OCI-LY7 (cell line): ENCODE measurements around the gene SPX. TPM values are rescaled to one million over a fixed set of nuclear protein-coding genes. Genes with fewer than 3 reads are reported as not detected.

ENCODE experiments used
- BruUV-seq: library from RNA; stranded (reverse); fragments of 400-500 nt; replicated peaks from 2 replicates; lab custom pipeline; 2021; lab: Mats Ljungman, UMichigan
- CTCF ChIA-PET: fragments of 300-600 bp; sonication (Branson Sonifier 250); formaldehyde crosslinking; loops from one replicate; lab custom pipeline; 2022; ENCODE audit warnings: antibody characterized with exemption; ENCODE audit not compliant: unreplicated experiment; lab: Charles Lee
- POLR2A ChIA-PET: fragments of 300-600 bp; sonication (Branson Sonifier 250); formaldehyde crosslinking; loops from one replicate; lab custom pipeline; 2022; ENCODE audit warnings: antibody characterized with exemption; lab: Charles Lee
- DNase-seq: peaks from one replicate; pipeline ENCODE4 v3.0.0-alpha.2; 2015; ENCODE audit warnings: low spot score
- H2AFZ ChIP-seq: fragments of 200-600 bp; sonication (generic), shearing (Covaris generic); 2 replicates; pipeline ENCODE4 v1.6.1; 2014; ENCODE audit warnings: mild to moderate bottlenecking, antibody characterized with exemption, low read length, moderate library complexity
- H3K27ac ChIP-seq: fragments of 200-600 bp; sonication (generic); 2 replicates; pipeline ENCODE4 v1.5.1; 2014; ENCODE audit warnings: mixed run types, low read depth, mild to moderate bottlenecking, moderate library complexity, low read length, inconsistent platforms; ENCODE audit not compliant: poor library complexity, severe bottlenecking
- H3K36me3 ChIP-seq: fragments of 200-600 bp; sonication (generic); 2 replicates; pipeline ENCODE4 v1.6.1; 2014; ENCODE audit warnings: mild to moderate bottlenecking, antibody characterized with exemption, low read length, moderate library complexity, mixed read lengths; ENCODE audit not compliant: insufficient read depth
- H3K4me1 ChIP-seq: fragments of 200-600 bp; sonication (generic); 2 replicates; pipeline ENCODE4 v1.5.1; 2014; ENCODE audit warnings: mild to moderate bottlenecking, low read length; ENCODE audit not compliant: insufficient read depth, poor library complexity, severe bottlenecking
- H3K4me2 ChIP-seq: fragments of 200-600 bp; sonication (generic); 2 replicates; pipeline ENCODE4 v1.6.1; 2014; ENCODE audit warnings: mild to moderate bottlenecking, low read length
- H3K4me3 ChIP-seq: fragments of 200-600 bp; sonication (generic); 2 replicates; pipeline ENCODE4 v1.5.1; 2014; ENCODE audit warnings: mild to moderate bottlenecking, low read depth, low read length; ENCODE audit not compliant: poor library complexity, severe bottlenecking
- H3K79me2 ChIP-seq: fragments of 200-600 bp; sonication (generic); 2 replicates; pipeline ENCODE4 v1.6.1; 2016; ENCODE audit warnings: low read depth, mild to moderate bottlenecking, low read length, moderate library complexity, mixed read lengths; ENCODE audit not compliant: insufficient read depth
- H3K9me2 ChIP-seq: fragments of 200-600 bp; sonication (generic); 2 replicates; pipeline ENCODE4 v1.6.1; 2016; ENCODE audit warnings: mild to moderate bottlenecking, low read length, mixed read lengths; ENCODE audit not compliant: insufficient read depth
- H3K9me3 ChIP-seq: fragments of 200-600 bp; sonication (generic); 2 replicates; pipeline ENCODE4 v1.6.1; 2014; ENCODE audit warnings: mild to moderate bottlenecking, mixed run types, low read length, mixed read lengths
- H4K20me1 ChIP-seq: fragments of 200-600 bp; sonication (generic); 2 replicates; pipeline ENCODE4 v1.6.1; 2014; ENCODE audit warnings: mild to moderate bottlenecking, antibody characterized with exemption, low read length, moderate library complexity, mixed read lengths; ENCODE audit not compliant: insufficient read depth
- CTCF ChIP-seq: fragments of 200-600 bp; sonication (generic); conservative IDR thresholded peaks from 2 replicates; pipeline ENCODE4 v1.5.1; 2014; ENCODE audit warnings: mild to moderate bottlenecking, antibody characterized with exemption, low read length, moderate library complexity, mixed read lengths
- EZH2phosphoT487 ChIP-seq: fragments of 200-600 bp; sonication (generic); IDR thresholded peaks from 2 replicates; pipeline ENCODE4 v1.6.1; 2018; ENCODE audit warnings: low read depth, borderline replicate concordance, mild to moderate bottlenecking, mixed run types, antibody characterized with exemption, low read length, moderate library complexity, mixed read lengths
- intact Hi-C: fragments of 100-400 bp; cut with micrococcal nuclease; formaldehyde crosslinking; loops from one replicate; pipeline ENCODE4 v1.10.0; 2022; ENCODE audit not compliant: unreplicated experiment
- total RNA-seq, 2 experiments: library from RNA; depleted of rRNA in 1 of 2; stranded (reverse); fragments of >200 nt in 1 of 2; shearing (Covaris generic) in 1 of 2; gene quantifications; 2 replicates each; pipeline ENCODE4 v1.2.3, GENCODE V29; 2014 to 2022

Gene SPX
- total RNA-seq, 2 experiments from 2014 or later: 0.35 to 1.2 TPM

DNA sequence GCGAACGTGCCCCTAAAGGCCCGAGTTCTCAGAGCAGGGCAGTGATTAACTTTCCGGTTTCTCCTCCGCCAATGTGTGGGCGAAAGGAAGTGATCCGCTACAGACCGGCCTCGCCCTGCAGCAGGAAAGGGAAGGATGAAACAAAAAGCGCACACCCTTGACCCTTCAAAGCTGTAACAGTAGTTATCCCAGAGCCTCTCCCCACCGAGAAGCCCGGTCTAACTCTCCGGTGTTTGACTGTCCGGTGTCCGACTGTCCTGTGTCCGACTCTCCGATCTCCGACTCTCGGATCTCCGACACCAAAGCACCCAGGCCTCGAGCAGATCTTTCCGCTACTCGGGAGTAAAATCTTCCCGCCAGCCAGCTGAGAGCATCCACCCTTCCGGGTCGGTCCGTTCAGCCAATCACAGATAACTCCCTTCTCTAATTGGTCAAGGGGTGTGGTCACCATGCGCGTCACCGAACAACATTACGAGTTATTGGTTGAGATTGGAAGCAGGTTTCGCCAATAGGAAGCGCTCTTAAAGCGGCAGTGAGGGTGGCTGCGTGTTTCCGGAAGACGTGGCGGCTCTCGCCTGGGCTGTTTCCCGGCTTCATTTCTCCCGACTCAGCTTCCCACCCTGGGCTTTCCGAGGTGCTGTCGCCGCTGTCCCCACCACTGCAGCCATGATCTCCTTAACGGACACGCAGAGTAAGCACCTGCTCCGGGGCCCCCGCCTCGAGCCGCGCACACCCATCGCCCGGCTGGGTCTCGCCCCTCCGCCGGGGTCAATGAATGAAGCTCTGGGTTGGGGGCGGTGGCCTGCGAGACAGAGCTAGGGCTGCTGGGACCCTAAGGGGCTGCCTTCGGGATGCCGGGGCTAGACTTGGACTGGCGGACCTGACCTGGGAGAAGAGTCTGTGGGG is 24.6 kb upstream of the SPX start, which contains the start of the genes GOLT1B and RECQL:
Gene GOLT1B, plus strand, starts transcription at position 532 of the 906 bp plus-strand sequence. Its CDS starts 135 bp downstream, at position 667.
Gene RECQL, minus strand, starts transcription at position 378 of the 906 bp plus-strand sequence. CDS start 2,065 bp downstream, outside the sequence.
- CTCF ChIA-PET: no interaction called here
- TF ChIP-seq CTCF (no peak), EZH2phosphoT487 (no peak)
- Histone ChIP-seq H2AFZ (peak within 1 kb of the TSS; percentile 95), H4K20me1 (peaks cover 20% of the 10 kb centered on the region; the same call in 1 of the 2 replicates), H3K9me3 (no peaks in the 10 kb centered on the region), H3K4me2 (peak within 1 kb of the TSS; percentile 86), H3K27ac (peak within 1 kb of the TSS; percentile 82), H3K9me2 (no peaks in the 10 kb centered on the region), H3K4me3 (peak within 1 kb of the TSS; percentile 99), H3K36me3 (peaks cover 28% of the 10 kb centered on the region), H3K4me1 (peaks cover 31% of the 10 kb centered on the region), H3K79me2 (peaks cover 77% of the 10 kb centered on the region)
- DNase-seq: peak; percentile 97
- POLR2A ChIA-PET: interaction anchor here (0.6 to 1.6 kb wide), 10 partner anchors 10 to 156 kb away, joined by 3 to 10 read pairs (median 4); partner anchors contain the start of genes LDHB, PYROXD1 and SPX
- intact Hi-C loops: loop anchor here (1.0 to 2.0 kb wide), 2 partner anchors 65 to 156 kb away; partner anchors contain the start of genes LDHB and PYROXD1
- no TSS peak for BruUV-seq

DNA sequence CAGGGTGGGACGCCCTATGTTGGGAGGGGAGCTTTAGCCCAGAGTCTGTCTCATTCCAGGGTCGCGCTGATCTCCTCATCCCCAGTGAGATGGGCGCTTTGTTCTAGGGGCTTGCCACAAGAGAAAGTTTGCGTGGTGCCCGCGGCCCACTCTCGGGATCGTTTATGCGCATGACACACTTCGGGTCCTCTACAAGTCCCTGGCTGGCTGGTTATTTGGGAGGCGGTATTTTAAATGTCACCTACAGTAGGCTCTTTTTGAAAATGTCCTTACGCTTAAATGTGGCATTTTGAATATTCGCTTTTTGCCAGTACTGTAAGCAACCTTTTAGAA is 24.0 kb upstream of the SPX start:
- POLR2A ChIA-PET: interaction anchor here (0.6 to 1.6 kb wide), 10 partner anchors 10 to 970 kb away, joined by 3 to 10 read pairs (median 4); partner anchors contain the start of genes LDHB, PYROXD1 and SPX
- peaks cover 20% of the 10 kb centered on the region; the same call in 1 of the 2 replicates for H4K20me1 ChIP-seq
- peaks cover 21% of the 10 kb centered on the region for H3K36me3 ChIP-seq
- CTCF ChIA-PET: no interaction called here
- H3K27ac ChIP-seq: peak overlapping the region; percentile 82
- H3K79me2 ChIP-seq: peaks cover 83% of the 10 kb centered on the region
- no peaks in the 10 kb centered on the region for H3K9me3 ChIP-seq
- intact Hi-C loops: no loop called here
- H3K4me2 ChIP-seq: peak overlapping the region; percentile 83
- BruUV-seq: no TSS peak
- peaks cover 31% of the 10 kb centered on the region for H3K4me1 ChIP-seq
- peak overlapping the region; percentile 95 for H2AFZ ChIP-seq
- no peaks in the 10 kb centered on the region for H3K9me2 ChIP-seq
- peak; percentile 24 for DNase-seq
- peak overlapping the region; percentile 99 for H3K4me3 ChIP-seq
- TF ChIP-seq CTCF: no peak
- TF ChIP-seq EZH2phosphoT487: no peak
